ENCODE data around the gene ELAPOR2.
"Not testable (repeated sequence)": the region's sequence is repeated elsewhere in the genome, so short reads cannot be mapped to it uniquely, and the experiment has no call there.

Gene ELAPOR2

DNA sequence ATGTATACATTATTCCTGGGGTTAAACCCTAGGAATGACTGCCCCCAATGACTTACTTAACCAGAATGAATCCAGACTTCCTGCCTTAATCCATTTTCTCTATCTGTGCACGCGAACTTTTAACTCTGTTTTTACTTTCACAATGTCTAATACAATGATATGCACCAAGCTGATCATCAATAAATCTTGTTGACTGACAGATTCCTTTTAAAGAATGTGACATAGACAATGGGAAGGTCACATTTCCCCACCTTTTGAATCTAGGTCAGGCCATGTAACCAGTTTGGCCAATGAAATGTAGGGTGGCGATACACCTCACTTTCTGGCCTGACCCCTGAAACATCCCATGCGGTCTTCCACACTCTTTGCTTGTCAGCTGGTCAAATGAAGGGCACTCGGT, 23.2 kb upstream of the ELAPOR2 start:
- TF ChIP-seq POLR2AphosphoS5 (IDR thresholded peaks at IDR 0.05; ENCODE audit: low read depth, low read length): no peak
- TF ChIP-seq TAF1 (IDR thresholded peaks at IDR 0.05; ENCODE audit: borderline replicate concordance, low read depth, low read length): no peak
- no peak for TF ChIP-seq POLR2A (IDR thresholded peaks at IDR 0.05; ENCODE audit: low read depth, low read length)
- FAIRE-seq: peak; percentile 17
- no peak for DNase-seq (ENCODE audit: insufficient read length)

DNA sequence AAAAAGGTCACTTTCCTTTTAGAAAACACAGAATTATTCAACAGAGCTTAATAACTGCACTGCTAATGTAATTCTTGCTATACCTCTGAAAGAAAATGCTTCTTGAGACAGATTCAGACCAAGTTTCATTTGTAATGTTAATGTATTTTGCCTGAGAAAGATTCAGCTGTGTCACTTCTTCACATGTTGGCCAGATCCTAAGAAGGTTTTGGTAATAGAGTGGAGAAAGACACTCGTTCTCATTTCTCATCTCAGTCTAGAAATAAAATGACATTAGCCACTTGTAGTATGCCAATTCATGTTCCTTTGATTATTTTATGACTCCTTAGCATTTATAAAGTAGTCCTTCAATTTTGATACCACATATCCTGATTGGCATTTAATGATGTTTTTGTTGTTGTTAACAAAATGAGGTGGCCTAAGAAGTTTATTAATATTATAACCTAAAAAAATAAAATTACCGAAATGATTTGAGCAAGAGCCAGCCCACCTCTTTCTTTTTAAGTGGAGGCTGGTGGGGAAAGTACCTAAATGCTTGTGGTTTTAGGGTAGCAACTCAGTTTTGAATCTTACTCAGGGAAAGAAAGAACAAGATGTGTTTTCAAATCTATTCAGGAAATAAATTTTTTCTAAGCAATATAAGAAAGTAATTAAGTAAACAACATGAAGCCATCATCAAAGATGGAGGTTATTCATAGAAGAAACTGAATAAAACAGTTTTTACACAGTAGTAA, 16.4 kb upstream of the ELAPOR2 start:
- DNase-seq (ENCODE audit: insufficient read length): no peak
- FAIRE-seq: no peak
- TF ChIP-seq POLR2A (IDR thresholded peaks at IDR 0.05; ENCODE audit: low read depth, low read length) (no peak), POLR2AphosphoS5 (IDR thresholded peaks at IDR 0.05; ENCODE audit: low read depth, low read length) (no peak), TAF1 (IDR thresholded peaks at IDR 0.05; ENCODE audit: borderline replicate concordance, low read depth, low read length) (no peak)

DNA sequence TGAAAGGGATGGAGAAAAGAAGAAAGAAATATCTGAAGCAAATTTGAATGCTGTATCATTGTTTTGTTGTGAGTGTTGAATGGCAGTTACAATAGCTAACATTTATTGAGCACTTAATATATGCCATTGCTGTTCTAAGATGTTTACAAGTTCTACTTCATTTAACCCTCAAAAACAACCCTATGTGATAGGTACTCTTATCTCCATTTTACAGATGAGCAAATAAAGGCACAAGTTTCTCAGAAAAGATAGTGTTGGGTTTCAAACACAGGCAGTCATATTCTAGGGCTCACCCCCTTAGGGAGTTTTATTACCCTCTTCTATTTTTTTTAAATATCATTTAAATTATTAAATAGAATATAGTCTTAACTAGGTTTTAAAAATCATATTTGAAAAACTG, 8.3 kb upstream of the ELAPOR2 start:
- no peak for TF ChIP-seq POLR2A (IDR thresholded peaks at IDR 0.05; ENCODE audit: low read depth, low read length)
- FAIRE-seq (no peak), DNase-seq (ENCODE audit: insufficient read length) (no peak)

GRCh38 chr7:87060288-87060537, 759 bp upstream of the ELAPOR2 start:
- peak; percentile 46 for FAIRE-seq
- TF ChIP-seq POLR2AphosphoS5 (IDR thresholded peaks at IDR 0.05; ENCODE audit: low read depth, low read length) (no peak), TAF1 (IDR thresholded peaks at IDR 0.05; ENCODE audit: borderline replicate concordance, low read depth, low read length) (no peak), POLR2A (IDR thresholded peaks at IDR 0.05; ENCODE audit: low read depth, low read length) (no peak)
- DNase-seq (ENCODE audit: insufficient read length): no peak

DNA sequence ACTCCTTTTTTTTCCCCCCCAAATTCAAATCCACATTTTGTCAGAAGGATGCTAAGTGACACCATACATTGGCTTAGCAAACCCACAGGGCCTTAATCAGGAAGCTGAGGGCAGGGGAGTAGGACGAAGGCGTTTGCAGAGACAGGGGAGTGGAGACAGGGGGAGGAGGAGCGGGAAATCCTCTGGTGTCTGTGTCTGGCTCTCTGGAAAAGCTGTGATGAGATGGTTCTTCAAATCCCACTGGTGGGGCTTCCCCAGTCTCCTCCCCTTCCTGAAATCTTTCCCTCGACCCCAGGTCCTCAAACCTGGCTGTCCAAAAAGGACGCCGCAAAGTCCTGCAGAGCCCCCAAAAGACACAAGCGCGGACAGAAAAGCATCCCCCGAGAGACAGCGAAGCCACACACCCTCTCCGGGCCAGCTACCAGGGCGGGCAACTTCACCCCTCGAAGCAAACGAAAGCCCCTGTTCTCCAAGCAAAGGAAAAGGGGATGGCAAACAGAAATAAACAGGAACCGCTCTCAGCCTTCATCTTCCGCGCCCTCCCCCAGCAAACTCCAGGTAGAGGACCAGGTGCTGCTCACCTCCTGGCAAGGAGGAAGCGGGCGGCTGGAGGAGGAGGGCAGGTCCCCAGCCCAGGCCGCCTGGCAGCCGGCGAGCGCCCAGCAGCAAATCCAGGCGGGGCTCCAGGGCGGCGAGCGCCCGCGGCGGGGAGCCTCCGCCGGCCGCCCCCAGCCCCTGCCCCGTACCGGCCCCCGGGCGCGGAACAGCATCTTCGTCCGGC, 520 bp downstream of the ELAPOR2 start:
- DNase-seq (ENCODE audit: insufficient read length) (no peak), FAIRE-seq (peak; percentile 64)
- no peak for TF ChIP-seq POLR2AphosphoS5 (IDR thresholded peaks at IDR 0.05; ENCODE audit: low read depth, low read length)
- no peak for TF ChIP-seq TAF1 (IDR thresholded peaks at IDR 0.05; ENCODE audit: borderline replicate concordance, low read depth, low read length)
- TF ChIP-seq POLR2A (IDR thresholded peaks at IDR 0.05; ENCODE audit: low read depth, low read length): no peak

DNA sequence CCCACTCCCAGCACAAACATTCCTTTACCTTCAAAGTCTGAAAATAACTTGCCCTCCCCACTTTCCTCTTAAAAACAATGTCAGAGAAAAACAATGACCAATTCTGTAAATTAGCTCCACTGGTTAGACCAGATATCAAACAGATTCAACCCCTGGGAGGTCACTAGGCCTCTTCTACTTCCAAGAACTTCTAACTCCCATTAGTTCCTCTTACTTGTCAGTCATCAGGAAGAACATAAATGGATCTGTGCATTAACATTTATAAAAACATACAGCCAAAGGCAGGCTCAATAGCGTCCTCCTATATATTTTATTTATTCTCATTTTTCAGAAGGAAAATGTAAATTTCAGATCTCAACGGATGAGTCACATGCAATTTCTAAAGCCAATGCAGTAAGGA, 2.2 kb downstream of the ELAPOR2 start:
- DNase-seq (ENCODE audit: insufficient read length) (no peak), FAIRE-seq (no peak)
- TF ChIP-seq POLR2AphosphoS5 (IDR thresholded peaks at IDR 0.05; ENCODE audit: low read depth, low read length) (no peak), POLR2A (IDR thresholded peaks at IDR 0.05; ENCODE audit: low read depth, low read length) (no peak)

GRCh38 chr7:87056346-87056745, 3.1 kb downstream of the ELAPOR2 start:
- TF ChIP-seq POLR2AphosphoS5 (IDR thresholded peaks at IDR 0.05; ENCODE audit: low read depth, low read length): no peak
- no peak for TF ChIP-seq TAF1 (IDR thresholded peaks at IDR 0.05; ENCODE audit: borderline replicate concordance, low read depth, low read length)
- no peak for TF ChIP-seq POLR2A (IDR thresholded peaks at IDR 0.05; ENCODE audit: low read depth, low read length)
- DNase-seq (ENCODE audit: insufficient read length) (no peak), FAIRE-seq (no peak)

- FAIRE-seq (no peak), DNase-seq (ENCODE audit: insufficient read length) (no peak)
- TF ChIP-seq POLR2AphosphoS5 (IDR thresholded peaks at IDR 0.05; ENCODE audit: low read depth, low read length) (no peak), POLR2A (IDR thresholded peaks at IDR 0.05; ENCODE audit: low read depth, low read length) (no peak), TAF1 (IDR thresholded peaks at IDR 0.05; ENCODE audit: borderline replicate concordance, low read depth, low read length) (no peak)
Measured at GRCh38 chr7:87048839-87049238, 10.6 kb downstream of the ELAPOR2 start.

GRCh38 chr7:87046456-87046855, 13.0 kb downstream of the ELAPOR2 start:
- no peak for TF ChIP-seq POLR2A (IDR thresholded peaks at IDR 0.05; ENCODE audit: low read depth, low read length)
- TF ChIP-seq POLR2AphosphoS5 (IDR thresholded peaks at IDR 0.05; ENCODE audit: low read depth, low read length): no peak
- no peak for TF ChIP-seq TAF1 (IDR thresholded peaks at IDR 0.05; ENCODE audit: borderline replicate concordance, low read depth, low read length)
- FAIRE-seq (no peak), DNase-seq (ENCODE audit: insufficient read length) (no peak)

GRCh38 chr7:87044713-87045112, 14.7 kb downstream of the ELAPOR2 start:
- DNase-seq (ENCODE audit: insufficient read length); FAIRE-seq: not testable (repeated sequence)

- not testable (repeated sequence) for FAIRE-seq; DNase-seq (ENCODE audit: insufficient read length)
Measured at GRCh38 chr7:87041586-87041985, 17.9 kb downstream of the ELAPOR2 start.

- FAIRE-seq; DNase-seq (ENCODE audit: insufficient read length): not testable (repeated sequence)
Measured at GRCh38 chr7:87039691-87040299, 19.7 kb downstream of the ELAPOR2 start.
